Lung (tissue), 10 donors: ENCODE measurements around the gene FLG. TPM values are rescaled to one million over a fixed set of nuclear protein-coding genes. Genes with fewer than 3 reads are reported as not detected.
"Not testable (repeated sequence)": the region's sequence is repeated elsewhere in the genome, so short reads cannot be mapped to it uniquely, and the experiment has no call there.

Source experiments
- ATAC-seq: fragments of 200-7000 bp; cut with Tn5 transposase; one replicate; pipeline ENCODE4 v1.9.1; 2020; ENCODE audit warnings: moderate number of reproducible peaks; ENCODE audit not compliant: insufficient read depth, low FRiP score
- DNase-seq, 3 donors: peaks; one replicate each; pipeline ENCODE4 v3.0.0-alpha.2; 2013 to 2017
- H3K27ac ChIP-seq, 2 donors: one replicate each; pipeline ENCODE4 v1.5.1; 2013; ENCODE audit warnings: mild to moderate bottlenecking in 2 of 2, moderate library complexity in 2 of 2, control low read depth in 1 of 2, inconsistent platforms in 1 of 2, low read depth in 1 of 2, low read length in 1 of 2
- H3K27me3 ChIP-seq, 3 donors: one replicate each; pipeline ENCODE4 v1.5.1; 2013; ENCODE audit warnings: low read length in 2 of 3; ENCODE audit not compliant: control insufficient read depth in 3 of 3, insufficient read depth in 3 of 3
- H3K36me3 ChIP-seq, 4 donors: one replicate each; pipeline ENCODE4 v1.5.1; 2013; ENCODE audit warnings: low read length in 4 of 4, mild to moderate bottlenecking in 1 of 4, moderate library complexity in 1 of 4; ENCODE audit not compliant: control insufficient read depth in 4 of 4, insufficient read depth in 4 of 4
- H3K4me1 ChIP-seq, 5 donors: one replicate each; pipeline ENCODE4 v1.5.1; 2013; ENCODE audit warnings: low read length in 5 of 5, mild to moderate bottlenecking in 2 of 5, moderate library complexity in 1 of 5; ENCODE audit not compliant: control insufficient read depth in 5 of 5, insufficient read depth in 5 of 5
- H3K4me3 ChIP-seq: one replicate; pipeline ENCODE4 v1.5.1; 2013; ENCODE audit warnings: mild to moderate bottlenecking, control low read depth, moderate library complexity
- H3K9ac ChIP-seq, 2 donors: one replicate each; pipeline ENCODE4 v1.5.1; 2013; ENCODE audit warnings: low read length in 2 of 2, control low read depth in 1 of 2; ENCODE audit not compliant: insufficient read depth in 1 of 2
- H3K9me3 ChIP-seq, 4 donors: one replicate each; pipeline ENCODE4 v1.5.1; 2013; ENCODE audit warnings: low read length in 3 of 4, mild to moderate bottlenecking in 1 of 4, moderate library complexity in 1 of 4; ENCODE audit not compliant: control insufficient read depth in 4 of 4, insufficient read depth in 3 of 4
- WGBS, 2 donors: extraction: QIAGEN DNeasy Blood & Tissue Kit; methylation state at CpG; one replicate each; pipeline ENCODE4 v1.1.7; 2013; 5-methylcytosine and 5-hydroxymethylcytosine counted together
- polyA plus RNA-seq, 2 donors: library from polyadenylated mRNA; stranded (reverse); fragments of 200-250 nt; gene quantifications; one replicate each; pipeline ENCODE4 v1.2.1, GENCODE V29; 2013
- total RNA-seq, 2 donors: library from RNA; depleted of rRNA in 1 of 2; stranded (reverse); fragments of >200 nt in 1 of 2; gene quantifications; one replicate each; pipeline ENCODE4 v1.2.1, GENCODE V29; 2014 to 2021
- donor health status: Bipolar disorder and iron deficiency.
- donor health status: healthy.
- donor health status: DM: yes; HTN: yes; CAD: no.

FLG gene
- total and polyA plus RNA-seq, 4 donors = 0.02 TPM; not detected in 3

DNA sequence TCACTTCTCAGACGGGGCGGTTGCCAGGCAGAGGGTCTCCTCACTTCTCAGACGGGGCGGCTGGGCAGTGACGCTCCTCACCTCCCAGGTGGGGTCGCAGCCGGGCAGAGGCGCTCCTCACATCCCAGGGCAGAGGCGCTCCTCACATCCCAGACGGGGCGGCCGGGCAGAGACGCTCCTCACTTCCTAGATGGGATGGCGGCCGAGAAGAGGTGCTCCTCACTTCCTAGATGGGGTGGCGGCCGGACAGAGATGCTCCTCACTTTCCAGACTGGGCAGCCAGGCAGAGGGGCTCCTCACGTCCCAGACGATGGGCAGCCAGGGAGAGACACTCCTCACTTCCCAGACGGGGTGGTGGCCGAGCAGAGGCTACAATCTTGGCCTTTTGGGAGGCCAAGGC, 68.6 kb downstream of the FLG start:
- not testable (repeated sequence) for H3K4me1 ChIP-seq, H3K4me3 ChIP-seq, H3K9me3 ChIP-seq, H3K27ac ChIP-seq, H3K36me3 ChIP-seq, H3K9ac ChIP-seq, ATAC-seq, DNase-seq, H3K27me3 ChIP-seq
- 85 to 93% methylated on average over 20 to 21 of the region's 21 CpGs for WGBS, 2 donors

Other genes starting within 250 kb of the FLG start
- gene TCHHL1, start 236.2 kb downstream of the FLG start, total RNA-seq = not detected
- not detected for gene TCHHL1, start 236.2 kb downstream of the FLG start, polyA plus RNA-seq
- gene TCHH, start 209.8 kb downstream of the FLG start, total RNA-seq = under 1 TPM; 0.03 TPM
- under 1 TPM; 0.06 to 0.15 TPM for gene TCHH, start 209.8 kb downstream of the FLG start, polyA plus RNA-seq
- not detected for gene RPTN, start 166.0 kb downstream of the FLG start, total RNA-seq
- gene RPTN, start 166.0 kb downstream of the FLG start, polyA plus RNA-seq = not detected
- gene HRNR, start 101.0 kb downstream of the FLG start, total RNA-seq = not detected
- under 1 TPM in 1 of 2 donors, not detected in 1; 0.02 TPM for gene HRNR, start 101.0 kb downstream of the FLG start, polyA plus RNA-seq
- not detected for gene FLG2, start 34.8 kb upstream of the FLG start, total RNA-seq
- gene FLG2, start 34.8 kb upstream of the FLG start, polyA plus RNA-seq = not detected
- not detected for gene CRNN, start 89.0 kb upstream of the FLG start, total RNA-seq
- gene CRNN, start 89.0 kb upstream of the FLG start, polyA plus RNA-seq = under 1 TPM; 0.22 to 0.31 TPM
- not detected for gene LCE5A, start 185.6 kb upstream of the FLG start, total RNA-seq
- gene LCE5A, start 185.6 kb upstream of the FLG start, polyA plus RNA-seq = under 1 TPM in 1 of 2 donors, not detected in 1; 0.07 TPM
- gene CRCT1, start 189.2 kb upstream of the FLG start, total RNA-seq = not detected
- gene CRCT1, start 189.2 kb upstream of the FLG start, polyA plus RNA-seq = not detected
- gene LCE3E, start 241.5 kb upstream of the FLG start, total RNA-seq = not detected
- not detected for gene LCE3E, start 241.5 kb upstream of the FLG start, polyA plus RNA-seq